ENCODE data around the gene CABS1. TPM values are rescaled to one million over a fixed set of nuclear protein-coding genes. Genes with fewer than 3 reads are reported as not detected.

Gene CABS1
- total RNA-seq (2013) = not detected
- polyA plus RNA-seq (not detected), polyA minus RNA-seq (not detected in 2 replicates), total RNA-seq (0 to 0.15 (median 0) reads per million in 11 experiments)

DNA sequence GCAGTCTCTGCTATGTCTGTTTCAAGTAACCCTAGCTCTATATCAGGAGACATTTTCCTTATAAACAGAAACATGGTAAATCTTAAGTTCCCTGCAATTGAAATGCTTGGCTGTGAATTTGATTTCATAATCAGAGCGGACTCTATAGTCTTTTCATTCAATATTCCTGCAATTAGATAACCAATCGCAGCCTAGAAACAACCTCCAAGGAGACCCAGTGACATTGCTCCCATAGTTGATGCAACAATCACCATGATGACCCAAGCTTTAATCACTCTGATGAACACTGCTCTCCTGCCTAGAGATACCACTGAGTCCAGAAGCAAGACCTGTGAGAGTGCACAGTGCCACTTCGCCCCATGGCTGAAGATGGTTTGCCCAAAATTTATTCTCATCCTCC is at the start of gene CABS1:
Gene CABS1, plus strand, starts transcription at position 301 of the 400 bp plus-strand sequence. Its CDS starts 59 bp downstream, at position 360.
- no peak for DNase-seq
- Mint-ChIP-seq H3K4me1 (no peaks in the 10 kb centered on the region), H3K9me3 (peaks cover 0 to 3% (median 0%) of the 10 kb centered on the region in 7 donors), H3K36me3 (no peaks in the 10 kb centered on the region), H3K27ac (no peak within 1 kb of the TSS), H3K27me3 (ENCODE audit: low read depth in 3 of 3) (no peaks in the 10 kb centered on the region), H3K4me3 (no peak within 1 kb of the TSS)
- Histone ChIP-seq H2AFZ (ENCODE audit: insufficient read depth, low read depth, low read length, poor library complexity, severe bottlenecking) (no peak within 1 kb of the TSS), H3K4me1 (ENCODE audit: control insufficient read depth in 1 of 2, insufficient read depth in 2 of 2, low read length in 2 of 2) (no peaks in the 10 kb centered on the region), H3K36me3 (replicated peaks in 1 of 2; ENCODE audit: control insufficient read depth in 1 of 2, insufficient read depth in 2 of 2, low read length in 2 of 2) (no peaks in the 10 kb centered on the region), H3K9ac (ENCODE audit: insufficient read depth, low read length, poor library complexity, severe bottlenecking) (no peak within 1 kb of the TSS), H3K27ac (ENCODE audit: low read depth in 1 of 2, low read length in 2 of 2) (no peak within 1 kb of the TSS), H3K79me2 (ENCODE audit: insufficient read depth, low read length) (no peaks in the 10 kb centered on the region), H3K4me2 (replicated peaks; ENCODE audit: extremely low read depth, low read length, poor library complexity, severe bottlenecking) (no peak within 1 kb of the TSS), H3K9me3 (replicated peaks in 1 of 2; ENCODE audit: control insufficient read depth in 1 of 2, insufficient read depth in 1 of 2, low read length in 2 of 2) (no peaks in the 10 kb centered on the region), H3K4me3 (replicated peaks in 1 of 3; ENCODE audit: low read depth in 2 of 3, low read length in 3 of 3) (no peak within 1 kb of the TSS), H3K27me3 (ENCODE audit: control insufficient read depth in 2 of 2, insufficient read depth in 2 of 2, low read length in 2 of 2) (no peaks in the 10 kb centered on the region), H4K20me1 (ENCODE audit: insufficient read depth, low read length) (no peaks in the 10 kb centered on the region)
- intact Hi-C loops (cut with micrococcal nuclease) = no loop called here
- WGBS (ENCODE audit: insufficient coverage) = 88% methylated on average over 1 of the region's 3 CpGs
- no peak for TF ChIP-seq CTCF (IDR thresholded peaks at IDR 0.05)

GRCh38 chr4:70288651-70289050 is 46.1 kb upstream of the CABS1 start:
- Mint-ChIP-seq H3K9me3 (peaks cover 0 to 2% (median 0%) of the 10 kb centered on the region in 7 donors), H3K4me3 (no peak overlapping the region), H3K27ac (no peak overlapping the region), H3K4me1 (no peaks in the 10 kb centered on the region), H3K27me3 (ENCODE audit: low read depth in 3 of 3) (peaks cover 0 to 2% (median 0%) of the 10 kb centered on the region in 3 donors), H3K36me3 (no peaks in the 10 kb centered on the region)
- intact Hi-C loops (cut with micrococcal nuclease) = no loop called here
- WGBS (ENCODE audit: insufficient coverage) = no CpG with 5 or more reads among the region's 1 CpG
- H4K20me1 ChIP-seq (ENCODE audit: insufficient read depth, low read length) = no peaks in the 10 kb centered on the region
- H3K36me3 ChIP-seq (replicated peaks in 1 of 2; ENCODE audit: control insufficient read depth in 1 of 2, insufficient read depth in 2 of 2, low read length in 2 of 2) = no peaks in the 10 kb centered on the region
- H3K4me3 ChIP-seq (replicated peaks in 1 of 3; ENCODE audit: low read depth in 2 of 3, low read length in 3 of 3) = no peak overlapping the region
- no peak overlapping the region for H3K27ac ChIP-seq (ENCODE audit: low read depth in 1 of 2, low read length in 2 of 2)
- no peaks in the 10 kb centered on the region for H3K79me2 ChIP-seq (ENCODE audit: insufficient read depth, low read length)
- TF ChIP-seq CTCF (IDR thresholded peaks at IDR 0.05) = no peak
- H3K27me3 ChIP-seq (ENCODE audit: control insufficient read depth in 2 of 2, insufficient read depth in 2 of 2, low read length in 2 of 2) = no peaks in the 10 kb centered on the region
- no peak overlapping the region for H3K9ac ChIP-seq (ENCODE audit: insufficient read depth, low read length, poor library complexity, severe bottlenecking)
- H3K4me2 ChIP-seq (replicated peaks; ENCODE audit: extremely low read depth, low read length, poor library complexity, severe bottlenecking) = no peak overlapping the region
- H3K4me1 ChIP-seq (ENCODE audit: control insufficient read depth in 1 of 2, insufficient read depth in 2 of 2, low read length in 2 of 2) = no peaks in the 10 kb centered on the region
- DNase-seq = no peak
- no peaks in the 10 kb centered on the region for H3K9me3 ChIP-seq (replicated peaks in 1 of 2; ENCODE audit: control insufficient read depth in 1 of 2, insufficient read depth in 1 of 2, low read length in 2 of 2)
- no peak overlapping the region for H2AFZ ChIP-seq (ENCODE audit: insufficient read depth, low read depth, low read length, poor library complexity, severe bottlenecking)

All from CD14-positive monocyte (primary cell).